ENCODE results near the gene VRK1.
"Not testable (repeated sequence)": the region's sequence is repeated elsewhere in the genome, so short reads cannot be mapped to it uniquely, and the experiment has no call there.

Gene VRK1

GRCh38 chr14:96883974-96884373 is 86.8 kb downstream of the VRK1 start:
- not testable (repeated sequence) for DNase-seq (ENCODE audit: low read depth, low spot score)

GRCh38 chr14:96888158-96888557 is 91.0 kb downstream of the VRK1 start:
- DNase-seq (ENCODE audit: low read depth, low spot score), result no peak

DNA sequence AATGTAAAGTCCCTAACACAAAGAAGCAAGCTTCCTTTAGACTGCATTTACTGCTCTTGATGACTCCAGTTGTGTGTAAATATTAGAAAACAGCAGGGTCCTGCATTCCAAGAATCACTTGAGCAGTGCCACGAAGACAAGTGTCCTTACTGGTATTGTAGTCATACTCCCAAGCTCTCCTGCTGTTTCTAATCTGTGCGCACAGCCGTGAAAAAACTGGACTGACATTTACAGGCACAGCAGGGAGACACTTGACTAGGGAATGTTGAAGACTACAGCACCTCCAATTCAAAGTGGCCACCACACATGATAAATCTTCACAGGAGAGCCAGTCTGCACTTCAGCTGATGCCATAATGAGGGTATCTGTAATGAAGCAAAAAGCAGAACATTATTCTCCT is 91.4 kb downstream of the VRK1 start:
- no peak for DNase-seq (ENCODE audit: low read depth, low spot score)

DNA sequence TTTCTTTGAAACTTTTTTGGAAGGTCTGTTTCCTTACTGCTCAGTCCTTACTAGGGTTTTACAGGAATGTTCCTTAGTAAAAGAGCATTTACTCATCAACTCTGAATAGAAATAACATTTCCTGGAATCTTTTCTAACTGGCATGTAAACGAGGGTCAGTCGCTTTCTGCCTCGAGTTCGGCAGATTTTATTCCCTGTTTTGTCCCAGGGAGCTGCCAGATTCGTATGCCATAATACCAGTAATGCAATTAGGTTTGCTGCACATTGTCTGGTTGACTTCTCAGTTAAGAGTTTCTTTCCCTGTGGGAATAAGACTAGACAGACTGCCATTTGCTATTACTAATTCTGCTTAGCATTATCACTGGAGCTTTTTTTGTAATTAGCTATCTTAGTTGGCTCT is 91.9 kb downstream of the VRK1 start:
- no peak for DNase-seq (ENCODE audit: low read depth, low spot score)

- no peak for DNase-seq (ENCODE audit: low read depth, low spot score)
Measured at GRCh38 chr14:96893966-96894622, 96.9 kb downstream of the VRK1 start.

DNA sequence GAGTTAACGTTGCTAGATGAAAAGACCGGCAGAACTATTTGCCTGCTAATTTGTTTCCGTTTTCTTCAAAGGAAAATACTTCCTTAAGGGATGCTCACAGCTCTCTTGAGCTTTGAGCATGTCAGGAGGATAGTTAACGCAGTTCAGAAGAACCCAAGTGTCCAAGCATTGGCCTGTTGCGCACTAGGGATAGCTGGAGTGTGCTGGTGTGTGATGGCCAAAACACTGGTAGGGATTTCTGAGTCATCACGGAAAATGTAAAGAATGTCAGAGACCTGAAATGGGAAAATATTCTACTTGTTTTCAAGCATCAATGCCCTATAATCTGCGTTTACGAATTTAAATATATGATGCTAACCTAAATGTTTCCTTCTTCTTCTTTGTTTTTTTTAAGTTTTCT is 97.8 kb downstream of the VRK1 start:
- DNase-seq (ENCODE audit: low read depth, low spot score), result no peak

DNA sequence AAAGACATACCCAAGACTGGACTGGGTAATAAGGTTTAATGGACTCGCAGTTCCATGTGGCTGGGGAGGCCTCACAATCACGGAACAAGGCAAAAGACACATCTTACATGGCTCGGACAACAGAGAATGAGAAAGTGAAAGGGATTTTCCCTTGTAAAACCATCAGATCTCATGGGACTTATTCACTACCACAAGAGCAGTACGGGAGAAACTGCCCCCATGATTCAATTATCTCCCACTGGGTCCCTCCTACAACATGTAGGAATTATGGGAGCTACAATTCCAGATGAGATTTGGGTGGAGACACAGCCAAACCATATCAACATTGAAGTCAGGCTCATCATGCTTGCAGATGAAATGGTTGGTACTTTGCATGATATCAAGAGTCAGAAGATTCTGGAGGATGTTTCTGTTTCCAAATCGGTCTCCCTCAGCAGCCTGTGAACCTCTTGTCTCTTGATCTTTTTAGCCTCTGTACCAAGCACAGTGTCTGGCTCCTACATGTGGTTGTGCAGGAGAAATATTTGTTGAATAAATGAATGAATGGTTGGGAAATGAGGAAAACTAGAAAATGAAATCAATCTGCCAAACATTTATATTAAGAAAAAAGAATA is 98.6 kb downstream of the VRK1 start:
- DNase-seq (ENCODE audit: low read depth, low spot score), result no peak

- no peak for DNase-seq (ENCODE audit: low read depth, low spot score)
Measured at GRCh38 chr14:96897184-96897583, 100.0 kb downstream of the VRK1 start.

- no peak for DNase-seq (ENCODE audit: low read depth, low spot score)
Measured at GRCh38 chr14:96901227-96901626, 104.0 kb downstream of the VRK1 start.

GRCh38 chr14:96902004-96902403 is 104.8 kb downstream of the VRK1 start:
- no peak for DNase-seq (ENCODE audit: low read depth, low spot score)

GRCh38 chr14:96903444-96904023 is 106.4 kb downstream of the VRK1 start:
- no peak for DNase-seq (ENCODE audit: low read depth, low spot score)

DNA sequence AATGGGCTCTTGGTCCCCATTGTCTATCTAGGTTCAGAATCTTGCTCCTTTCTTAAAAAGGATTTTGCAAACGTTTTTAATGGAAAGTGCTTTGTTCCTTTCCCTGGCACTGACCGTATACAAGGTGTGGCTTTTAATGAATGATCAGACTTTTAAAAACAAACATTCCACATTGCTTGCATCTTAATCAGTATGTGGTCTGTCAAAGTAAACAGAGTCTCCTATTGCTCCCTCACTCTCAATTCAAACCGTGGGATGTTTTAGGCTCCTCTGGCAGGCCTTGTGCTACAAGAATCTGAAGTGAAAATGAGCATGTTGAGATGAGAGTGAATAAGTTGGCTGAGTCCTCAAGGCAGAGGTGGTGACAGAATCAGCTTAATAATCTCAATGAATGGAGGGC is 107.0 kb downstream of the VRK1 start:
- DNase-seq (ENCODE audit: low read depth, low spot score), result no peak

DNA sequence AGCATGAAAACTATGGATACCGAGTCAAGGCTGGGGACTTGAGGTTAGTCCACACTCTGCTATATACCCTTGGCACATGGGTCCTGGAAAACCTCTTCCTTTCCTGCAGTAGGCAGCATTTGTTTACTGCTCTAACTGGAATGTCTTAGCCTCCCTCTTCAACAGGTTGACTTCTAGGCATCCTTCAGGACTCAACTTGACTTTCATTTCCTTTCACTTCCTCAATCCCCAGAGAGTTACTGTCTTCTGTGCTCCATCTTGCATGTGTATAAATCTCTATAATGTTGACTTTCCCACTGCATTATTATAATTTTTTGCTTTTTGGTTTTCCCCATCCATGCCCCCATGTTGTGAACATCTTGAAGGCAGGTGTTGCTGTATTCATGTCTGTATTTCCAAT is 107.9 kb downstream of the VRK1 start:
- DNase-seq (ENCODE audit: low read depth, low spot score), result no peak

DNA sequence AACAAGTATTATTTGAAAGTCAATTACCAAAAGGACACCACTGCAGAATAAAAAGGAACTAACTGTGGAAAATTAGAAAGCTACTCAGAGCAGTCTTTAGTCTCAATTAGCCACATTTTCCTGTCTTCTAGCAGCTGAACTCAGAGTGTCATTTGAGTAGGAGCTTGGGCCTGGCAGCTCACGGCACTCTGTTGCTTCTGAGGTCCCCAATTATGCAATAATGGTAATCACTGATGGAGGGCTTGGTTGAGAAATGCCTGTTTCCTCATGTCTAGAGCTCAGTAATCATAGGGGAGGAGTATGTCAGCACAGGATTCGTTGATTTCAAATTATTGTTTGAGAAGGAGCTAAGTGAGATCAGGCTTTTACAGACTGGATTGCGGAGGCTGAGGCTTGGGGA is 108.6 kb downstream of the VRK1 start:
- DNase-seq (ENCODE audit: low read depth, low spot score), result no peak

GRCh38 chr14:96906434-96906833 is 109.3 kb downstream of the VRK1 start:
- no peak for DNase-seq (ENCODE audit: low read depth, low spot score)

GRCh38 chr14:96909841-96910364 is 112.7 kb downstream of the VRK1 start:
- DNase-seq (ENCODE audit: low read depth, low spot score), result no peak

DNA sequence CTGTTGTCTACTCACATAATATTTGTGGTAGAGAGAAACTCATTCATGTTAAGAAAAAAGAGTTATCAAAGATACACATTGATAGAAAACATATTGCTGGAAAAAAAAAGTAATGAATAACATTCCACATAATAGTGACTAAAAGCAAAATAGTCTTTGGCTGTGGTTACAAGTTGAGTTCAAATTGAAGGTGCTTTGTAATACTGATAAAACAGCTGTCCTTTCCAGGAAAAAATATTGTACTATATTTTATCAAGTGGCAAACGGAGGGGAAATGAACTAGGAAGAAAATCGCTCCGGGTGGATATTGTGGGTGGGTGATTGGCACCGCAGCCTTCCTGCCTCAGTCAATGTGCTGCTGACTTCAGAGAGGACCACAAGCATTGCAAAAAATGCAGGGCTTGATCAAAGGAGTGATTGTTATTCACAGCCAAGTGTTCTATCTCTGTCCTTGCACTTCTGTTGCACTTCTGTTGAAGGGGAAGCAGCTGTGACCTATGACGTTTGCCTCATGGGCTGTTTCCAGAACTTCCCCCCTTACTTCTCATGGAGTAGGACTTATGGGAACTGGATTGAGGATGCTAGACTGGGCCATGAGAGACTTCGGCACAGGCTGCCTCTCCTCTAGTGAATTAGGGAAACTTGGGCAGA is 114.4 kb downstream of the VRK1 start:
- DNase-seq (ENCODE audit: low read depth, low spot score), result no peak

GRCh38 chr14:96914571-96915128 is 117.5 kb downstream of the VRK1 start:
- no peak for DNase-seq (ENCODE audit: low read depth, low spot score)

- no peak for DNase-seq (ENCODE audit: low read depth, low spot score)
Measured at GRCh38 chr14:96915478-96915877, 118.3 kb downstream of the VRK1 start.

- no peak for DNase-seq (ENCODE audit: low read depth, low spot score)
Measured at GRCh38 chr14:96916751-96917150, 119.6 kb downstream of the VRK1 start.

GRCh38 chr14:96917442-96917963 is 120.3 kb downstream of the VRK1 start:
- no peak for DNase-seq (ENCODE audit: low read depth, low spot score)

- no peak for DNase-seq (ENCODE audit: low read depth, low spot score)
Measured at GRCh38 chr14:96920023-96920422, 122.8 kb downstream of the VRK1 start.

Data from activated CD4-positive, CD25-positive, alpha-beta regulatory T cell treated with anti-CD3 and anti-CD28 coated beads, Interleukin-2, amount 50 U/mL, for 16 hours (primary cell).